PC-3 (cell line): ENCODE results near the gene MSI1.

Source experiments
- CTCF ChIP-seq: fragments of 300-600 bp; sonication (generic); conservative IDR thresholded peaks from 2 replicates; pipeline ENCODE4 v1.5.1; 2017; ENCODE audit warnings: antibody characterized with exemption, low read depth, mild to moderate bottlenecking, low read length
- EZH2 ChIP-seq: fragments of 300-600 bp; sonication (generic); IDR thresholded peaks from one replicate; pipeline ENCODE4 v1.6.1; 2017; ENCODE audit warnings: antibody characterized with exemption, mild to moderate bottlenecking, low read length; ENCODE audit not compliant: unreplicated experiment
- EZH2phosphoT487 ChIP-seq: fragments of 300-600 bp; sonication (generic); IDR thresholded peaks from 2 replicates; pipeline ENCODE4 v1.6.1; 2018; ENCODE audit warnings: mild to moderate bottlenecking, antibody characterized with exemption, low read length, borderline replicate concordance

- TF ChIP-seq CTCF (no peak), EZH2phosphoT487 (no peak), EZH2 (no peak)
Observed at GRCh38 chr12:120404271-120404670, 35.3 kb upstream of the MSI1 start.
